Measurements from ENCODE around the gene TCF21.
"Not testable (repeated sequence)": the region's sequence is repeated elsewhere in the genome, so short reads cannot be mapped to it uniquely, and the experiment has no call there.

TCF21 gene

GRCh38 chr6:133890711-133891148, 1.8 kb downstream of the TCF21 start:
- no peak for DNase-seq

GRCh38 chr6:133891149-133891926, 2.4 kb downstream of the TCF21 start:
- DNase-seq: no peak

- no peak for DNase-seq
Measured at GRCh38 chr6:133891927-133892812, 3.3 kb downstream of the TCF21 start.

GRCh38 chr6:133892813-133893691, 4.1 kb downstream of the TCF21 start:
- DNase-seq: no peak

GRCh38 chr6:133893946-133894345, 5.0 kb downstream of the TCF21 start:
- DNase-seq: no peak

- DNase-seq: no peak
Measured at GRCh38 chr6:133894369-133894768, 5.5 kb downstream of the TCF21 start.

- DNase-seq: no peak
Measured at GRCh38 chr6:133894795-133895358, 6.0 kb downstream of the TCF21 start.

- DNase-seq: no peak
Measured at GRCh38 chr6:133895573-133896343, 6.8 kb downstream of the TCF21 start.

- no peak for DNase-seq
Measured at GRCh38 chr6:133896344-133896721, 7.4 kb downstream of the TCF21 start.

GRCh38 chr6:133898263-133898662, 9.3 kb downstream of the TCF21 start:
- DNase-seq: no peak

- DNase-seq: no peak
Measured at GRCh38 chr6:133899556-133899955, 10.6 kb downstream of the TCF21 start.

GRCh38 chr6:133903855-133904254, 14.9 kb downstream of the TCF21 start:
- DNase-seq: no peak

GRCh38 chr6:133906050-133906449, 17.1 kb downstream of the TCF21 start:
- no peak for DNase-seq

- DNase-seq: peak; percentile 70
Measured at GRCh38 chr6:133916650-133917151, 27.8 kb downstream of the TCF21 start.

GRCh38 chr6:133917781-133918180, 28.9 kb downstream of the TCF21 start:
- no peak for DNase-seq

- DNase-seq: no peak
Measured at GRCh38 chr6:133918208-133918930, 29.5 kb downstream of the TCF21 start.

GRCh38 chr6:133919362-133919761, 30.4 kb downstream of the TCF21 start:
- no peak for DNase-seq

- peak; percentile 65 for DNase-seq
Measured at GRCh38 chr6:133921249-133921859, 32.4 kb downstream of the TCF21 start.

GRCh38 chr6:133923938-133924593, 35.2 kb downstream of the TCF21 start:
- DNase-seq: peak; percentile 46

- not testable (repeated sequence) for DNase-seq
Measured at GRCh38 chr6:133931221-133931620, 42.3 kb downstream of the TCF21 start.
